ENCODE measurements around the gene NOS3.

NOS3 gene

DNA sequence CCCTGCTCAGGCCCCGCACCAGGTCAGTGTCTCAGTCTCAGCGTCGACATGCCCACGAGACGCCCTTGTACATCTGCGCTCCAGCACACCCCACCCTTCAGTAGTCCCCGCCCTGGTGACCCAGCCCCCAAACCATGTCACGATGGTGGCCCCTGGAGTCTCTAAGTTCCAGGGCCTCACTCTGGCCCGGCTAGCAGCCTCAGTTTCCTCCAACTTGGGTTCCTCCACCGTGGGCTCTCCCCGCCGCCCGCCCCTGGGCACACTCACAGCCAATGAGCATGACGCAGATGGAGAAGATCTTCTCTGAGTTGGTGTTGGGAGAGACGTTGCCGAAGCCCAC, 39.7 kb upstream of the NOS3 start:
- DNase-seq, result no peak
- peaks cover 26% of the 10 kb centered on the region for H3K36me3 ChIP-seq
- no peak overlapping the region for H3K27ac ChIP-seq
- no peaks in the 10 kb centered on the region for H3K27me3 ChIP-seq (ENCODE audit: insufficient read depth, low read depth, severe bottlenecking)
- no peak overlapping the region for H3K4me3 ChIP-seq (ENCODE audit: low read depth, low read length)
- TF ChIP-seq, protein P1, sequence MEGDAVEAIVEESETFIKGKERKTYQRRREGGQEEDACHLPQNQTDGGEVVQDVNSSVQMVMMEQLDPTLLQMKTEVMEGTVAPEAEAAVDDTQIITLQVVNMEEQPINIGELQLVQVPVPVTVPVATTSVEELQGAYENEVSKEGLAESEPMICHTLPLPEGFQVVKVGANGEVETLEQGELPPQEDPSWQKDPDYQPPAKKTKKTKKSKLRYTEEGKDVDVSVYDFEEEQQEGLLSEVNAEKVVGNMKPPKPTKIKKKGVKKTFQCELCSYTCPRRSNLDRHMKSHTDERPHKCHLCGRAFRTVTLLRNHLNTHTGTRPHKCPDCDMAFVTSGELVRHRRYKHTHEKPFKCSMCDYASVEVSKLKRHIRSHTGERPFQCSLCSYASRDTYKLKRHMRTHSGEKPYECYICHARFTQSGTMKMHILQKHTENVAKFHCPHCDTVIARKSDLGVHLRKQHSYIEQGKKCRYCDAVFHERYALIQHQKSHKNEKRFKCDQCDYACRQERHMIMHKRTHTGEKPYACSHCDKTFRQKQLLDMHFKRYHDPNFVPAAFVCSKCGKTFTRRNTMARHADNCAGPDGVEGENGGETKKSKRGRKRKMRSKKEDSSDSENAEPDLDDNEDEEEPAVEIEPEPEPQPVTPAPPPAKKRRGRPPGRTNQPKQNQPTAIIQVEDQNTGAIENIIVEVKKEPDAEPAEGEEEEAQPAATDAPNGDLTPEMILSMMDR (IDR thresholded peaks at IDR 0.05; ENCODE audit: low read depth, low read length), result no peak
- H3K9me3 ChIP-seq (ENCODE audit: severe bottlenecking), result no peaks in the 10 kb centered on the region

DNA sequence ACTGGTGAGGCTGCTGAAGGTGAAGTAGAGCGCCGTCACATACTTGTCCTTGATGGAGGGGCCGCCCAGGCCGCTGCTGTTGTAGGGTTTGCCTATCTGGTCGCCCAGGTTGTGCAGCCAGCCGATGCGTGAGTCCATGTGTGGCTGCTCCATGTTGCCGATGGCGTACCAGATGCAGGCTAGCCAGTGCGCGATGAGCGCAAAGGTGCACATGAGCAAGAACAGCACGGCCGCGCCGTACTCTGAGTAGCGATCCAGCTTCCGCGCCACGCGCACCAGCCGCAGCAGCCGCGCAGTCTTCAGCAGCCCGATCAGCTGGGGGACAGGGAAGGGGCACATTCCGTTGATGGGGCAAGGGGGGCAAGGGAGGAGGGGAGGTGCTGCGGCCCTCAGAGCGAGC, 39.3 kb upstream of the NOS3 start:
- no peak for DNase-seq
- Histone ChIP-seq H3K27me3 (ENCODE audit: insufficient read depth, low read depth, severe bottlenecking) (no peaks in the 10 kb centered on the region), H3K36me3 (peaks cover 24% of the 10 kb centered on the region), H3K4me3 (ENCODE audit: low read depth, low read length) (no peak overlapping the region), H3K27ac (no peak overlapping the region), H3K9me3 (ENCODE audit: severe bottlenecking) (no peaks in the 10 kb centered on the region)
- TF ChIP-seq, protein P1 (IDR thresholded peaks at IDR 0.05; ENCODE audit: low read depth, low read length), result no peak

DNA sequence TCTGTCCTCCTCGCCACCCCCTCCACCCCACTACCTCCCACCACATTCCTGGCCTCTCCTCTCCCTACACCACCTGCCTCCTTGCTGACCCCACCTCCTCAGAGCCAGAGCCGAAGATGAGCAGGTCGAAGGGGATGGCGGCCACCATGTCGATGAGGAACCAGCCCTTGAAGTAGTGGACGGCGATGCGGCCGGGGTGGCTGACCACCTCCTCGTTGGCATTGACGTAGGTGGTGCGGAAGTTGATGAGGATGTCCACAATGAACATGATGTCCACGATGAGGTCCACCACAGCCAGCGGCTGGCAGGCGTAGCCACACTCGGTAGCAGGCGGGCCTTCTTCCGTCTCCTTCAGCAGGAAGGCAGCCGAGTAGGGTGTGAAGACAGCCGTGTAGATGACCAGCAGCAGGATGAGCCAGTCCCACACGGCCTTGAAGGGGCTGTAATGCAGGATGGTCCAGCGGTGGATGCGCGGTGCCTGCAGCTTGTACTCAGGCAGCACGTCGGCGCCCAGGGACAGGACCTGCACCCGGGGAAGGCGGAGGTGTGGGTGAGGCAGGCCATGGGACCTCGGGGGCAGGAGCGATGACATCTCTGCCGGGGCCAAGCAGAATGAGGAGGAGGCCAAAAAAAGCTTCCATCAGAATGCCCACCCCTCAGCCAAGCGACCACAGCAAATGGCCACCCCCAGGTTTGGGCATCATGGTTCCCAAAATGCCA, 38.3 kb upstream of the NOS3 start:
- H3K27me3 ChIP-seq (ENCODE audit: insufficient read depth, low read depth, severe bottlenecking), result no peaks in the 10 kb centered on the region
- H3K36me3 ChIP-seq, result peaks cover 23% of the 10 kb centered on the region
- no peak overlapping the region for H3K4me3 ChIP-seq (ENCODE audit: low read depth, low read length)
- no peak overlapping the region for H3K27ac ChIP-seq
- TF ChIP-seq, protein P1 (IDR thresholded peaks at IDR 0.05; ENCODE audit: low read depth, low read length), result no peak
- DNase-seq, result no peak
- H3K9me3 ChIP-seq (ENCODE audit: severe bottlenecking), result no peaks in the 10 kb centered on the region

DNA sequence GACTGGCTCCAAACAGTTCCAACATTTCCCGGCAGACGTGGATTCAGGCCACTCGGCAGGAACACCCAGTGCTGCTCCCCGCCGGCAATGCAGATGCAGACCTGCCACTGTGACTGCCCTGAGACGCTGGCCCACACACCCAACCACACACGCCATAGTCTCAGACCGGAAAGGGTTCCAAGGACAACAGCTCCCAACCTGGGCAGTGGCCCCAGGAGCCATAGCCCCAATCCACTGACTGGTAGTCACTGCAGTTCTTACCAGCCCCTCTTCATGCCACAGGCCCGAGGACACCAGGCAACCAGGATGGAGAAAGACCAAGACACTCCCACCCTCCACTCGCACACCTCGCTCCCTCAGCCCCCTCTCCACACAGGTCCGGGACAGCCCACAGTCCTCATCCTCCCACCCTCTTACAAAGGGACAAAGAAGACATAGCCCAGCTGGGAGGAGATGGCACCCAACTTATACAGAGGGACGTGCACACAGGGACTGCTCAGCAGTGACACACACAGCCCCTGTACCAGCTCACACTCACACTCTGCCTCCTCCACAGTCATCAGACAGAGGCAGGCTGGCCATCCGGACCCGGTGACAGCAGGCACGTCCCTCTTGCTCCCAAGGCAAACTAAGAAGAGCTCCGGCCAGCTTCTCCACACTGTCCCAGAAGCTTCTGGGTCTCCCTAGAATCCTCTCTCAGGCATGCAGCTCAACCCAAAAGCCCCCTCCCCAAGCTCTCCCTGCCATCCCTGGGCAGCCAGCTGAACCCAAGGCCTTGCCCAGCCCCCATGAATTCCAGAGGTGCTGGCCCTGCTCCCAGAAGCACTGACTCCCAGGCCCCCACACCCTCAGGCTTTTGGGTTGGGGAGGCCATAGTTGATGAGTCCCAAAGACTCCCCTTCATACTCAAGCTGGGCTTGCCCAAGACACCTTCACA, 37.5 kb upstream of the NOS3 start:
- peaks cover 23% of the 10 kb centered on the region for H3K36me3 ChIP-seq
- H3K27me3 ChIP-seq (ENCODE audit: insufficient read depth, low read depth, severe bottlenecking), result no peaks in the 10 kb centered on the region
- DNase-seq, result no peak
- TF ChIP-seq, protein P1 (IDR thresholded peaks at IDR 0.05; ENCODE audit: low read depth, low read length), result no peak
- H3K27ac ChIP-seq, result no peak overlapping the region
- H3K9me3 ChIP-seq (ENCODE audit: severe bottlenecking), result no peaks in the 10 kb centered on the region
- H3K4me3 ChIP-seq (ENCODE audit: low read depth, low read length), result no peak overlapping the region

DNA sequence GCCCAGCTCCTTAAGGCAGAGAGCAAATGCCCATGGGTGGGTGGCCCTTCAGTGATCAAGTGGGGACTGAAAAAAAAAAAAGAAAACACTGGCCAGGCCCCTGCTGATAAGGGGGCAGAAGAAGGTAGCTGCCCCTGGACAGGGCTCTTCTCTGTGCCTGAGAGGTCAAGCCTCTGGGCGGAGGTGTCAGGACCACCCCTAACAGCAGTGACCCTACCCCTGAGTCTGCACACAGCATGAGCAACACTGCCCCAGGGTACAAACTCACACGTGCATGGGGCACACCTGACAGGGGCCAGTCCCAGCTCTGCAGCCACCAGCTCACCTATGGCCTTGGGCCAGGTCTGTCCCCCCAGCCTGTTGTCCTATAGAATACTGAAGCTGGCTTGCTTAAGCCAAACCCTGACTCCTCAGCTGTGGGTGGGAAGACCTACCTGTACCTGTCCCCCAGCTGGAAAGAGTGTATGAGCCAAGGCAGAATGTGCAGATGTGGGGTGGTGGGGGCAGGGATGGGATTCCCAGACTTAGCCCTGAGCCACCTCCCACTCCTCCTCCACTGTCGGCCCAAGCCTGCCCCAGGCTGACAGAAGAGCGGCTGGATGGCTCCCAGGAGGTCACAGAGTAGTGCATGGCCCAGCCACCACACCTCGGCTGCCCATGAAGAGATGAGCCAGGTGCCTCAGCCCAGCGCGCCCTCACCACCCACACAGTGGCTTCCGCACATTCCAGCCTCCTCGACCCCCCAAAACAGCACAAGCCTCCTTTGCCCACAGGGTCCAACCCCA, 36.4 kb upstream of the NOS3 start:
- TF ChIP-seq, protein P1 (IDR thresholded peaks at IDR 0.05; ENCODE audit: low read depth, low read length), result no peak
- H3K9me3 ChIP-seq (ENCODE audit: severe bottlenecking), result no peaks in the 10 kb centered on the region
- peaks cover 24% of the 10 kb centered on the region for H3K36me3 ChIP-seq
- no peaks in the 10 kb centered on the region for H3K27me3 ChIP-seq (ENCODE audit: insufficient read depth, low read depth, severe bottlenecking)
- DNase-seq, result no peak
- H3K27ac ChIP-seq, result no peak overlapping the region
- H3K4me3 ChIP-seq (ENCODE audit: low read depth, low read length), result no peak overlapping the region
